Endothelial cell of umbilical vein (primary cell): ENCODE measurements around the gene CACNA1C. TPM values are rescaled to one million over a fixed set of nuclear protein-coding genes. Genes with fewer than 3 reads are reported as not detected.

ENCODE experiments used
- BruUV-seq: library from RNA; stranded (reverse); fragments of 400-500 nt; replicated peaks from 2 replicates; lab custom pipeline; 2021; lab: Mats Ljungman, UMichigan
- CTCF ChIA-PET: fragments of 300-600, 350-600 bp; sonication (Branson Sonifier 250); formaldehyde crosslinking; loops from one replicate; lab custom pipeline; 2021; ENCODE audit warnings: antibody characterized with exemption, inconsistent platforms; lab: Charles Lee
- POLR2A ChIA-PET: fragments of 300-600, 350-600 bp; sonication (Branson Sonifier 250); formaldehyde crosslinking; loops from one replicate; lab custom pipeline; 2021; ENCODE audit warnings: antibody characterized with exemption, inconsistent platforms; lab: Charles Lee
- DNase-seq: peaks from one replicate; pipeline ENCODE4 v3.0.0-alpha.2; 2011; ENCODE audit warnings: low read depth, low spot score
- FAIRE-seq: peaks from 2 replicates; lab custom pipeline; 2011; peaks lifted over from hg19 to GRCh38; lab: Jason Lieb, UNC
- H2AFZ ChIP-seq: 2 replicates; pipeline ENCODE4 v1.6.0; 2012; ENCODE audit warnings: low read depth, low read length, control low read depth, inconsistent platforms
- H3K27ac ChIP-seq: 2 replicates; pipeline ENCODE4 v1.5.1; 2011; ENCODE audit warnings: low read depth, mild to moderate bottlenecking, control low read depth, low read length, moderate library complexity; ENCODE audit not compliant: insufficient read depth
- H3K27me3 ChIP-seq, 2 experiments: 2 replicates each; pipeline versions ENCODE4 v1.6.0 to v1.6.1; 2011; ENCODE audit warnings: low read length in 2 of 2, mixed read lengths in 1 of 2; ENCODE audit not compliant: control insufficient read depth in 2 of 2, insufficient read depth in 2 of 2
- H3K36me3 ChIP-seq, 2 experiments: 2 replicates in 1 of 2; 3 replicates in 1 of 2; pipeline ENCODE4 v1.5.1; 2011; ENCODE audit warnings: low read length in 2 of 2, mild to moderate bottlenecking in 1 of 2, moderate library complexity in 1 of 2; ENCODE audit not compliant: control insufficient read depth in 2 of 2, insufficient read depth in 2 of 2; ENCODE audit errors: extremely low read depth in 1 of 2
- H3K4me1 ChIP-seq: 3 replicates; pipeline ENCODE4 v1.5.1; 2011; ENCODE audit warnings: mild to moderate bottlenecking, low read length; ENCODE audit not compliant: control insufficient read depth, insufficient read depth; ENCODE audit errors: extremely low read depth
- H3K4me2 ChIP-seq: 2 replicates; pipeline ENCODE4 v1.6.1; 2011; ENCODE audit warnings: low read length, control low read depth, mixed read lengths; ENCODE audit not compliant: insufficient read depth
- H3K4me3 ChIP-seq, 3 experiments: fragments of 200-600 bp in 1 of 3; sonication (generic), shearing (Covaris generic) in 1 of 3; replicated peaks in 1 of 3; 2 replicates each; pipeline ENCODE4 v1.5.1; 2011 to 2016; ENCODE audit warnings: control low read depth in 3 of 3, low read length in 3 of 3, mild to moderate bottlenecking in 2 of 3, inconsistent platforms in 1 of 3, low read depth in 1 of 3, moderate library complexity in 1 of 3; ENCODE audit not compliant: insufficient read depth in 1 of 3
- H3K79me2 ChIP-seq: 2 replicates; pipeline ENCODE4 v1.6.0; 2012; ENCODE audit warnings: low read length, inconsistent platforms; ENCODE audit not compliant: control insufficient read depth, insufficient read depth
- H3K9ac ChIP-seq: replicated peaks from 2 replicates; pipeline ENCODE3; 2011; ENCODE audit warnings: low read length, control low read depth; ENCODE audit not compliant: insufficient read depth; ENCODE audit errors: extremely low read depth
- H3K9me1 ChIP-seq: replicated peaks from 3 replicates; pipeline ENCODE4 v1.6.0; 2011; ENCODE audit warnings: mild to moderate bottlenecking, low read length; ENCODE audit not compliant: control insufficient read depth, insufficient read depth; ENCODE audit errors: extremely low read depth
- H3K9me3 ChIP-seq: replicated peaks from 2 replicates; pipeline ENCODE4 v1.5.1; 2012; ENCODE audit warnings: low read length, inconsistent platforms; ENCODE audit not compliant: control insufficient read depth, insufficient read depth
- H4K20me1 ChIP-seq: replicated peaks from 2 replicates; pipeline ENCODE3; 2011; ENCODE audit warnings: mild to moderate bottlenecking, low read length; ENCODE audit not compliant: control insufficient read depth, insufficient read depth; ENCODE audit errors: extremely low read depth
- CTCF ChIP-seq, 2 donors: IDR thresholded peaks; 1 replicate in 1 of 2; 2 replicates in 1 of 2; pipeline ENCODE4 v1.5.1; 2011; ENCODE audit warnings: low read length in 2 of 2, mild to moderate bottlenecking in 2 of 2, moderate library complexity in 2 of 2, control low read depth in 1 of 2, inconsistent platforms in 1 of 2, low read depth in 1 of 2; ENCODE audit not compliant: insufficient read depth in 1 of 2; ENCODE audit errors: extremely low read depth in 1 of 2
- FOS ChIP-seq: IDR thresholded peaks from 2 replicates; pipeline ENCODE4 v1.6.1; 2011; ENCODE audit warnings: mild to moderate bottlenecking, low read length, moderate library complexity, borderline replicate concordance; ENCODE audit not compliant: insufficient read depth
- GATA2 ChIP-seq: IDR thresholded peaks from 2 replicates; pipeline ENCODE4 v1.7.0; 2011; ENCODE audit warnings: low read depth, mild to moderate bottlenecking, moderate library complexity, mixed read lengths, low read length; ENCODE audit not compliant: insufficient read length, insufficient read depth
- MYC ChIP-seq: IDR thresholded peaks from one replicate; pipeline ENCODE4 v1.6.1; 2011; ENCODE audit warnings: mild to moderate bottlenecking, low read depth, low read length
- POLR2AphosphoS5 ChIP-seq: IDR thresholded peaks from 2 replicates; pipeline ENCODE4 v1.6.1; 2012; ENCODE audit warnings: low read depth, mild to moderate bottlenecking, control low read depth, low read length, moderate library complexity; ENCODE audit not compliant: insufficient read depth
- dilution Hi-C: fragments of 300-500 bp; cut with MboI; formaldehyde crosslinking; loops from one replicate; pipeline ENCODE4 v1.15.0; 2019; ENCODE audit warnings: low sequenced_read_pairs; ENCODE audit not compliant: extremely low pct_ligation_motif_present
- intact Hi-C: fragments of 100-400 bp; cut with micrococcal nuclease; formaldehyde crosslinking; loops from one replicate; pipeline ENCODE4 v1.10.0; 2022
- polyA plus RNA-seq, 4 experiments: library from polyadenylated mRNA; depleted of rRNA in 3 of 4; stranded (reverse) in 3 of 4; unstranded in 1 of 4; fragments of >200 nt; gene quantifications; 2 replicates each; pipeline versions ENCODE4 v1.2.1 to v1.2.3, GENCODE V29; 2011 to 2012; ENCODE audit warnings: missing spikeins in 1 of 4
- total RNA-seq: library from RNA; stranded (reverse); gene quantifications from 2 replicates; pipeline ENCODE4 v1.2.3, GENCODE V29; 2021
- TF ChIP-seq, protein P1 (sequence below): IDR thresholded peaks from 2 replicates; pipeline ENCODE4 v1.6.1; 2011; ENCODE audit not compliant: insufficient read depth, insufficient read length

Gene CACNA1C
- total and polyA plus RNA-seq, 2 donors (not counting 3 experiments of a cell fraction or from before 2014, with no cell fraction given) = not detected

DNA sequence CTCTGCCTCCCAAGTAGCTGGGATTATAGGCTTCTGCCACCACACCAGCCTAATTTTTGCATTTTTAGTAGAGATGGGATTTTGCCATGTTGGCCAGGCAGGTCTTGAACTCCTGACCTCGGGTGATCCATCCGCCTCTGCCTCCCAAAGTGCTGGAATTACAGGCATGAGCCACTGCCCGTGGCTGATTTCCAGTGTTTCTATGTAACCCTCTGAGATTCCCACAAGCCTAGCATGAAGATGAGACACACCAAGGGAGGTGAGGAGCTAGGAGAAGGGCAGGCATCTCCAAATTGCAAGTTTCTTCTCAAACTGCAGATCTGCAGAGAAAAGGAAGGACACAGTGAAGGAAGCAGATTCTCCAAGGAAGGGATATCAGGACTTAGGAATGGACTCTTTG is 125.0 kb downstream of the CACNA1C start:
- intact Hi-C loops = no loop called here
- TF ChIP-seq POLR2AphosphoS5 (no peak), FOS (no peak), GATA2 (no peak), CTCF (IDR thresholded peaks at IDR 0.05; ENCODE audit: extremely low read depth in 1 of 2, insufficient read depth in 1 of 2, low read depth in 1 of 2, low read length in 2 of 2) (no peak), MYC (no peak)
- TF ChIP-seq, protein P1, sequence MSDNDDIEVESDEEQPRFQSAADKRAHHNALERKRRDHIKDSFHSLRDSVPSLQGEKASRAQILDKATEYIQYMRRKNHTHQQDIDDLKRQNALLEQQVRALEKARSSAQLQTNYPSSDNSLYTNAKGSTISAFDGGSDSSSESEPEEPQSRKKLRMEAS = no peak
- no peak overlapping the region for H3K9ac ChIP-seq
- FAIRE-seq (no peak), DNase-seq (no peak)
- no peaks in the 10 kb centered on the region for H3K9me1 ChIP-seq
- no peak overlapping the region for H2AFZ ChIP-seq
- no peaks in the 10 kb centered on the region for H3K27me3 ChIP-seq
- H3K79me2 ChIP-seq = no peaks in the 10 kb centered on the region
- BruUV-seq = no TSS peak
- dilution Hi-C loops = no loop called here
- H3K4me3 ChIP-seq = no peak overlapping the region
- H4K20me1 ChIP-seq = no peaks in the 10 kb centered on the region
- H3K27ac ChIP-seq = no peak overlapping the region
- H3K4me1 ChIP-seq = no peaks in the 10 kb centered on the region
- H3K9me3 ChIP-seq = no peaks in the 10 kb centered on the region
- POLR2A ChIA-PET = no interaction called here
- no peaks in the 10 kb centered on the region for H3K36me3 ChIP-seq
- CTCF ChIA-PET = no interaction called here
- no peak overlapping the region for H3K4me2 ChIP-seq
